HG03196 (cell line): ENCODE results near the gene LCAT.

Source experiments
- ATAC-seq: cut with Tn5 transposase; IDR thresholded peaks from one replicate; pipeline ENCODE4 v1.9.1; 2021; ENCODE audit not compliant: unreplicated experiment

LCAT gene

GRCh38 chr16:67968400-67969253, 24.7 kb upstream of the LCAT start, which contains the start of gene SLC12A4:
TSS of gene SLC12A4 (minus strand) at chr16:67968637. CDS start at chr16:67968553, 84 bp downstream.
- ATAC-seq, result peak; percentile 65

DNA sequence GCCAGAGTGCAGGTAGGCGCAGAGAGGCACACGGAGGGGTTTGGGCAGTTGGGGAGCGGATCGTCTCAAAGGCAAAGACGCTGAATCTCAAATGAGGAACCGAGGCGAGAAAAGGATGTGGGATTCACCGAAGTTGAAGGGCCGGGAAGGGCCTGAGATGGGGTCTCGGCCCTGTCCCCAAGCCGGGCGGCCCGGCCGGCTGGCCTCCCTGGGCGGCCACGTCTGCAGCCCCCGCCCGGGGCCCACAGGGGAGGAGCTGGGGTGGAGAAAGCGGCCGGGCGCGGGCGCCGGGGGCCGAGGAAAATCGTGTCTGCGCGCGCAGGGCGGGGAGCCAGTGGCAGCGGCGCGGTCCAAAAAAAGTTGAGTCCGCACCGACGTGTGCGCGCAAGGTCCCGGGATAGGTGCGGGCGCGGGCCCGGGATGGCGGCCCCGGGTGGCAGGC, 24.1 kb upstream of the LCAT start:
- peak; percentile 18 for ATAC-seq

GRCh38 chr16:67967183-67967957, 23.4 kb upstream of the LCAT start:
- peak; percentile 2 for ATAC-seq

- ATAC-seq, result no peak
Measured at GRCh38 chr16:67966549-67967182, 22.7 kb upstream of the LCAT start.

- ATAC-seq, result no peak
Measured at GRCh38 chr16:67965668-67966548, 22.0 kb upstream of the LCAT start.

DNA sequence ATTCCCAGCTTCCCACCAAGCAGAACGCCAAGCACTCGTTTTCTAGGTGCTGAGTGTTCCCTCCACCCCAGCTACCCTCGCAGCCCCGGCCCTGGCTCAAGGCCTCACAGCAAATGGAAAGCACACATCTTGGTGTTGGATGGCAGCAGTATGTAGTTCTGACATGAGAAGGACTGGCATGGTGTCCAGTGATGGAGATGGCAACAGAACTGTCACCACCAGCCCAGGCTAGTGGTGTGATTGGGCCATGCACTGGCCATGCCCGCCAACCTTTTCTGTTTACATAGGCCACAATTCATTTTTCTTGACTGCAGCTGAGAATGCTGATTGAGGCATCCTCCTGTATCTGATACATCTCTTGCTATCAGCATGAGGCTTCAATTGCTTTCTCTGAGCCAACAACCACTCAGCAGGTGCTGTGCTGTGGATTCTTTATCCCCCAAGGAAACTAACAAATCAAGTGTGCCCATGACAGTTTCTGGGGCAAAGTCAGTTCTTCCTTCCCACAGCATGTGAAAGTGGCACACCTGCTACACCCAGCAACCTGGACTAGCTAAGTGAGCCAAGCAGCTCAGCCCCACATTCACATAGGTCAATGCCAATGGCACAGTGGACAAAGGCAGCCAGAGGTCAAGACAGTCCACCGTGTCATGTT, 20.7 kb upstream of the LCAT start:
- no peak for ATAC-seq

DNA sequence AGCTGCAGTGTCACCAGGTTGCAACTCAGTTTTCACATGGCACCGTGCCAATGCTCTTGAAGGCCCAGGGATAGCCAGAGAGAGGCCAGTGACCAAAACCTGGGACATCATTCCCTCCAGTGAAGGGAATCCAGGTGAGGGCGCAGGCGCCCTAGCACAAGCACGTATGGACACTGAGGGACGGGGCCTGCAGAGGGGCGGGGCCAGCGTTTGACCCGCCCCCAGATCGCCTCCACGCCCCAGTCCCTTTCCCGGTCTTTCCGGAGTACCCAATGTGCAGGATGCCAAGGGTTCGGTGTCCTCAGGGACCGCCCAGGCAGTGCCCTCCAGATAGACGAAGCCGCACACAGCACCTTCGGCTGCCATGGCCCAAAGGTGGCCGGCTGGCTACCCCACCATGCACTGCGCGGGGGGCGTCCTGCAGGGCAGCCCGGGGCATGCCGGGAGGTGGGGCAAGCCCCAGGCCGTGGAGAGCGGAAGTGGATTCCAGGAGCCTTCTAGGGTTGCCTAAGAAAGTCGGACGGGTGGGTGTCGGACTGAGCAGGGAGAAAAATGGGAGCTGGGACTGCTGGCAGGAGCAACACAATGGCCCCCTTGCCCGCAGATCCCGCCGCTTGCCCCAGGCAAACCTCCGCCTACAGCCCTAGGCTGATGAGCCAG, 19.9 kb upstream of the LCAT start:
- no peak for ATAC-seq

DNA sequence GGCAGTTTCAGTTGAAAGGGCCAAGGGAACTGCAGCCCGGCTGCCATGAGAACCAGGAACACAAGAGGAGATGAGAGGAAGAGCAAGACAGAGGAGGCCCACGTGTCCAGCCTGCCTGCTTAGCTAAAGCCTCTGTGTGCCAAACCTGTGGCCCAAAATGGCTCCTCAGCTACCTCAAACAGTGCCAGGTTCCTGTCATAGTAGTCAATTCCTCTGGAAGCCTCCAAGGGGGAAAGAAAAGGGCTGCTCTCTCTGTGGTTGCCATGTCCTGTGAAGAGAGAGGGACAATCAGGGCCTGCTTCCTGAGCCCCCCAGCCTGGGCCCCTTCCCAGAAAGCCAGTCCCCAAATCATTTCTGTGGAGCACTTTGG, 19.4 kb upstream of the LCAT start:
- no peak for ATAC-seq

DNA sequence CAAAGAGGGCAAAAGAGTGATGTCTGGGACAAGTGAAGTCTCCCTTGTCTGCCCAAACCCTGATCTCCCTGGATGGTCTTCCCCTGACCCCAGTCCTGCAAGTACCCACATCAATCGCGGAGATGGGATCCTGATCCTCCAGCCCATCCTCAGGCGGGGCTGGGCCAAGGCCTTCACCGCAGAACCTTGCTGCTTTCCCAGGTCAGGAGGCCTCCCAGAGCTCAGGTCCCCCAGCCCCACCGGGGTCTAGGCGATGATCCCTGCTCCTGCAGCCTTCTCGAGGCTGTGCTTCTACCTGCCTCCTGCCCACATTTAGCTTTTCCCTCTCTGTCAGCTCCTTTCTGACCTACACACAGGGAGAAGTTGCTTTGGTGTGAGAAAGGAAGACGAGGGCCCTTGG, 18.2 kb upstream of the LCAT start:
- ATAC-seq, result no peak

DNA sequence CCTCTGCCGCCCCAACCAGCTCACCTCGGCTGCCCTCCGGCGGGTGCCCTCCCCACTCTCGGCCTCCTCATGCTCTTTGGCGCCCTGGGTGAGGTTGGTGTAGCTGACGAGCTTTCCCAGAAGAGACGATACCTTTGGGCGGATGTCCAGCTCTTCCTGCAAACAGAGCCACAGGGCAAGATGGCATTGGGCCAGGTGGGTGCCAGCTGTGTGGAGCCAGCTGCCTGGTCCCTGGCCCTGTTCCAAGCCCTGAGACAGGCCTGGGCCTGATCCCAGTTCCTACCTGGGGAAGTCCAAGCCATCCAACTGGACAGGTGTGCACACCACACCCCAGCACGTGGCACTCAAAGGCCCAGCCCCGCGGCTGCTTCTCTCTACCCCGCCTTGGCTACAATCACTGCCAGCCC, 17.6 kb upstream of the LCAT start:
- no peak for ATAC-seq

GRCh38 chr16:67959536-67960329, 15.8 kb upstream of the LCAT start:
- ATAC-seq, result no peak

DNA sequence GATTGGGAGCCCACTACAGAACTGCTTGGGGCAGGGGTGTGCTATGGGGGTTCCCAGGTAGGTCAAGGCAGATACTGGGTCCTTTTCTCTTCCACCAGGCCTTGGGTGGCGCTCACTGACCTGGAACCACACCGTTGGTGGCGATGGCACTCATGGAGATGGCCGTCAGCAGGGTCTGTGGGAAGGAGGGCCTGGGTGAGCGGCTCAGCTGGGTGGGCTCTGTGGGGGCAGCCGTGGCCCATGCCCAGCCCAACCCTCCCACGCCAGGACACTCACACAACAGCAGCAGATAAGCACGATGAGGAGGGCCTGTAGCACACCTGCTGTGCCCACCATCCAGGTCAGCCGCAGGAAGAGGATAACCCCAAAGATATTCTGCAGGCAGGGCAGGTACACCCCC, 13.7 kb upstream of the LCAT start:
- ATAC-seq, result no peak

GRCh38 chr16:67954421-67955196, 10.7 kb upstream of the LCAT start:
- no peak for ATAC-seq

DNA sequence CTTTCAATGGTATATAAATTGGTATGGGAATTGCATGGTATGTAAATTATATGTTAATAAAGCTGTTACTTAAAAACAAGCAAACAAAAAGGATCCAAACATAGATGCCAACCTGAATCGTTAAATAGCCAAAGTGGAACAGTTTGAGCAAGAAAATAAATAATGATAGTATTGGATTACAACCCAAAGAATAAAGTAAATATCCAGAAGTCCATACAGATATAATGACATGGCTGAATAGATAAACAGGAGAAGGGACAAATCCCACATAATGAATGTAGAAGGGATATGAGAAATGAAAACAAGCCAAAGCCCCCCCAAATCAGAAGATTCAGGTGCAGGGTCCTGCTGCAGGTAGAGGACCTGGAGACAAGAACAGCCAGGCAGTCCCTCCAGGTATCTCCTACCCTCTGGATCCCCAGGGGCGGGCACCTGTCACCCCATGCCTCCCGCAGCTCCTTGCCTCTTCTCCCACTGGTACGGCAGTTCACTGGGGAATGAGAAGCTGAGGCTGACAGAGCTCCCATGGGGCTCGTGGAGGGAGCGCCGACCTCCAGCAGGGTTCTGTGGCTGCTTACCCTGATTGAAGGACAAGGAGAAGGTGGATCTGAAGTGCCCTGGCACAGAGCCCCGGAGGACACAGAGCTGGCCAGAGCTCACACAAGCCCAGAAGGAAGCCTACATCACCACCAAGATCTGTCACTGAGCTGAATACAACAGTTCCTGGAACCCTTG, 9.9 kb upstream of the LCAT start:
- ATAC-seq, result no peak

DNA sequence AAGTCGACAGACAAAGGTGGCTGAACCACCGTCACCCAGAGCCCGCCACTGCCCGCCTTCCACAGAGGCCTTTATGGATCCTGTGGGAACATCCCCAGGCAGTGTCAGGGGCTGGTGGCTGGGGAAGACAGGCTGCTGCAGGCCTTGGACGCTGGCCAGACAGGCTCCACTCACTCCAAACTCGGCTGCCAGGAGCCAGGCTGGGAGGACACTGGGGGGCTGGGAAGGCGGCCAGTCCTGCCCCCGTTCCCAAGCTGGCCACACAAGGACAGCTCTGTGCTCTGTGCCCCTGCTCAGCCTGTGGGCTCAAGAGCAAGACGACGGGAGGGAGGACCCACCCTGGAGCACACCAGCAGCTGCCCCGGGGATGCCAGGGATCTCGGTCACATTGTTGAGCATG, 7.6 kb upstream of the LCAT start:
- no peak for ATAC-seq

GRCh38 chr16:67950335-67950843, 6.5 kb upstream of the LCAT start:
- ATAC-seq, result no peak

DNA sequence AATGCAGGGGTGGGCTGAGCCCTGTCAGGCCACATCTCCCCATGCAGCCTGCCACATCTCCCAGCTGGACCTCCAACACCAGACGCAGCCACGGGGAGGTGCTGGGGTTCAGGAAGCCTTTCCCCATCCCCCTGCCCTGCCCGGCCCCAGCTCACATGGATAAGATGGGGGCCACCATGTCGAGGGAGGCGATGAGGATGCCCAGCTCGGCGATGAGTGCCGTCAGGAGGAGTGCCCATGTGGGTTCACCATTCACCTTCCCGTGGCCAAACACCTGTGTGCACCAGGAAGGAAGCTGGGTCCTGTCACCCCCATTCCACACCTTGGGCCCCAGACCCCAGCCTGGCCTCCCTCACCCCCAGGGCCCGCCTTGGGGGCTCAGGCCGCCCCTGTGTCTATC, 5.7 kb upstream of the LCAT start:
- no peak for ATAC-seq
